Keratinocyte (primary cell): ENCODE measurements around the gene SLC19A1.

Experiments used
- EZH2 ChIP-seq: IDR thresholded peaks from one replicate; pipeline ENCODE4 v1.6.1; 2012; ENCODE audit warnings: inconsistent platforms, mild to moderate bottlenecking, low read length, moderate library complexity
- TF ChIP-seq, protein P1 (sequence below), 3 experiments: IDR thresholded peaks in 1 of 3; conservative IDR thresholded peaks in 1 of 3; optimal IDR thresholded peaks in 1 of 3; 2 replicates in 2 of 3; 3 replicates in 1 of 3; pipeline versions ENCODE3 to v1.5.1; 2011; ENCODE audit warnings: low read length in 3 of 3, mild to moderate bottlenecking in 3 of 3, moderate library complexity in 2 of 3, control low read depth in 1 of 3, inconsistent platforms in 1 of 3; ENCODE audit not compliant: insufficient read depth in 2 of 3; ENCODE audit errors: extremely low read depth in 1 of 3

DNA sequence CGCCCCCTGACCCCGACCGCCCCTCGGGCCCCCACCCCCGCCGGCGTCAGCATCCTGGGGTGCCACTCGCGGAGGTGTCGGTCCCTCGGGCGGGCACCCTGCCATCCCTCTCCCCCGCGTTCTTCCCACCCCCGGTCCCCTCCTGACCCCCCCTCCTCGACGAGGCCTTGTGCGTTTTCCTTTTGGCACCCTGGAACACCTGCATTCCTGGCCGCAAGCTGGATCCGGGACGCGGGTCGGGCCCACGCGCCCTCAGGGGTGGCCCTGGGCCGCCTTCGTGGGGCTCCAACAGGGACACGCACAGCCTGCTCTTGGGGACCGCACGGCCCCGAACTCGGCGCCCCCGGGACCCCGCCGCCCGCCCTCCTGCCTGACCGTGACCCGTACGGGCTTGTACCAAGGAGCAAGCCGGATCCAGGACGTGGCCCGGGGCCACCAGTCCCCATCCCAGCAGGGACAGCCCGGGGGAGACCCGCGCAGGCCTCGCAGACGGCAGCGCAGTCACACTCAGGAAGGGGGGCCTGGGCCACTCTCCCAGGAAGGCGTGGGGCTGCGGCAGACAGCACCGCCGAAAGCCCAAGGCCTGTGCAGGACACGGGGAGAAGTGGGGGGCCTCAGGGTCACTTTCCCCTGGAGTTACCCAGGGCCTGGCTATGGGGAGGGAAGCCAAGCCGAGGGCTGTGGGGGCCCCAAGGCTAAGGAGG lies 579 bp upstream of the SLC19A1 start:
- TF ChIP-seq EZH2: no peak
- TF ChIP-seq, protein P1, sequence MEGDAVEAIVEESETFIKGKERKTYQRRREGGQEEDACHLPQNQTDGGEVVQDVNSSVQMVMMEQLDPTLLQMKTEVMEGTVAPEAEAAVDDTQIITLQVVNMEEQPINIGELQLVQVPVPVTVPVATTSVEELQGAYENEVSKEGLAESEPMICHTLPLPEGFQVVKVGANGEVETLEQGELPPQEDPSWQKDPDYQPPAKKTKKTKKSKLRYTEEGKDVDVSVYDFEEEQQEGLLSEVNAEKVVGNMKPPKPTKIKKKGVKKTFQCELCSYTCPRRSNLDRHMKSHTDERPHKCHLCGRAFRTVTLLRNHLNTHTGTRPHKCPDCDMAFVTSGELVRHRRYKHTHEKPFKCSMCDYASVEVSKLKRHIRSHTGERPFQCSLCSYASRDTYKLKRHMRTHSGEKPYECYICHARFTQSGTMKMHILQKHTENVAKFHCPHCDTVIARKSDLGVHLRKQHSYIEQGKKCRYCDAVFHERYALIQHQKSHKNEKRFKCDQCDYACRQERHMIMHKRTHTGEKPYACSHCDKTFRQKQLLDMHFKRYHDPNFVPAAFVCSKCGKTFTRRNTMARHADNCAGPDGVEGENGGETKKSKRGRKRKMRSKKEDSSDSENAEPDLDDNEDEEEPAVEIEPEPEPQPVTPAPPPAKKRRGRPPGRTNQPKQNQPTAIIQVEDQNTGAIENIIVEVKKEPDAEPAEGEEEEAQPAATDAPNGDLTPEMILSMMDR (optimal IDR thresholded peaks at IDR 0.05 in 1 of 3, IDR thresholded peaks at IDR 0.05 in 1 of 3, conservative IDR thresholded peaks at IDR 0.05 in 1 of 3; ENCODE audit: extremely low read depth in 1 of 3, insufficient read depth in 2 of 3, low read length in 3 of 3): no peak
